Mesothelial cell of epicardium (in vitro differentiated cells): ENCODE results near the gene PPP2R2C. TPM values are rescaled to one million over a fixed set of nuclear protein-coding genes. Genes with fewer than 3 reads are reported as not detected.

ENCODE experiments used
- DNase-seq, 2 experiments: peaks; one replicate each; pipeline ENCODE4 v3.0.0; 2021; ENCODE audit warnings: low spot score in 2 of 2; ENCODE audit not compliant: unreplicated experiment in 2 of 2
- H3K27ac Mint-ChIP-seq: 2 replicates; pipeline ENCODE4 v1.8.0; 2021; ENCODE audit warnings: mixed read lengths
- H3K27me3 Mint-ChIP-seq: 2 replicates; pipeline ENCODE4 v1.8.0; 2021; ENCODE audit warnings: low read depth, mixed read lengths
- H3K36me3 Mint-ChIP-seq: 2 replicates; pipeline ENCODE4 v1.8.0; 2021; ENCODE audit warnings: mixed read lengths
- H3K4me1 Mint-ChIP-seq: 2 replicates; pipeline ENCODE4 v1.8.0; 2021; ENCODE audit warnings: mixed read lengths
- H3K4me3 Mint-ChIP-seq: 2 replicates; pipeline ENCODE4 v1.8.0; 2021; ENCODE audit warnings: mild to moderate bottlenecking, moderate library complexity, mixed read lengths
- H3K9me3 Mint-ChIP-seq: 2 replicates; pipeline ENCODE4 v1.8.0; 2021; ENCODE audit warnings: mixed read lengths
- CTCF ChIP-seq: fragments of 200-600 bp; sonication (generic); IDR thresholded peaks from one replicate; pipeline ENCODE4 v1.5.0; 2021; ENCODE audit warnings: antibody characterized with exemption; ENCODE audit not compliant: unreplicated experiment
- total RNA-seq: library from RNA; stranded (reverse); gene quantifications from 3 replicates; pipeline ENCODE4 v1.2.1, GENCODE V29; 2021

PPP2R2C gene
- total RNA-seq, 1 donor from 2014 or later = 5.2 TPM

- TF ChIP-seq CTCF = no peak
- no peaks in the 10 kb centered on the region for H3K9me3 Mint-ChIP-seq
- H3K27me3 Mint-ChIP-seq = peaks cover 60% of the 10 kb centered on the region
Observed at GRCh38 chr4:6365545-6366086, 106.8 kb downstream of the PPP2R2C start.

GRCh38 chr4:6364581-6364980 lies 107.8 kb downstream of the PPP2R2C start:
- Mint-ChIP-seq H3K4me3 (no peak overlapping the region), H3K9me3 (no peaks in the 10 kb centered on the region), H3K4me1 (no peaks in the 10 kb centered on the region), H3K27me3 (peaks cover 60% of the 10 kb centered on the region), H3K36me3 (no peaks in the 10 kb centered on the region), H3K27ac (no peak overlapping the region)
- DNase-seq = no peak
- no peak for TF ChIP-seq CTCF

More at GRCh38 chr4:6365545-6366086, 106.8 kb downstream of the PPP2R2C start:
- no peak overlapping the region for H3K4me3 Mint-ChIP-seq
- no peak overlapping the region for H3K27ac Mint-ChIP-seq
- no peaks in the 10 kb centered on the region for H3K4me1 Mint-ChIP-seq
- no peaks in the 10 kb centered on the region for H3K36me3 Mint-ChIP-seq
- no peak for DNase-seq

GRCh38 chr4:6364146-6364545 lies 108.3 kb downstream of the PPP2R2C start:
- Mint-ChIP-seq H3K27me3 (peaks cover 60% of the 10 kb centered on the region), H3K4me3 (no peak overlapping the region), H3K36me3 (no peaks in the 10 kb centered on the region), H3K4me1 (no peaks in the 10 kb centered on the region), H3K27ac (no peak overlapping the region), H3K9me3 (no peaks in the 10 kb centered on the region)
- no peak for TF ChIP-seq CTCF
- no peak for DNase-seq

- TF ChIP-seq CTCF = no peak
- no peak overlapping the region for H3K4me3 Mint-ChIP-seq
- peaks cover 51% of the 10 kb centered on the region for H3K27me3 Mint-ChIP-seq
- H3K36me3 Mint-ChIP-seq = no peaks in the 10 kb centered on the region
- H3K9me3 Mint-ChIP-seq = no peaks in the 10 kb centered on the region
- H3K4me1 Mint-ChIP-seq = no peaks in the 10 kb centered on the region
- H3K27ac Mint-ChIP-seq = no peak overlapping the region
- DNase-seq = peak; percentile 45 to 67
Observed at GRCh38 chr4:6362896-6363295, 109.5 kb downstream of the PPP2R2C start.

GRCh38 chr4:6362243-6362885 lies 110.0 kb downstream of the PPP2R2C start:
- Mint-ChIP-seq H3K36me3 (no peaks in the 10 kb centered on the region), H3K4me1 (no peaks in the 10 kb centered on the region), H3K4me3 (no peak overlapping the region), H3K27me3 (peaks cover 47% of the 10 kb centered on the region), H3K9me3 (no peaks in the 10 kb centered on the region), H3K27ac (no peak overlapping the region)
- no peak for DNase-seq
- no peak for TF ChIP-seq CTCF
